A549 treated with RU486 at 1 μM for 4 hours (cell line): ENCODE results near the gene OR14J1. TPM values are rescaled to one million over a fixed set of nuclear protein-coding genes. Genes with fewer than 3 reads are reported as not detected.

Experiments
- total RNA-seq: library from RNA; stranded (reverse); fragments of 200-300 nt; extraction: Qiagen RNA extraction; gene quantifications from 5 replicates; pipeline ENCODE4 v1.2.3, GENCODE V29; 2022; ENCODE audit warnings: low read depth

Gene OR14J1, protein sequence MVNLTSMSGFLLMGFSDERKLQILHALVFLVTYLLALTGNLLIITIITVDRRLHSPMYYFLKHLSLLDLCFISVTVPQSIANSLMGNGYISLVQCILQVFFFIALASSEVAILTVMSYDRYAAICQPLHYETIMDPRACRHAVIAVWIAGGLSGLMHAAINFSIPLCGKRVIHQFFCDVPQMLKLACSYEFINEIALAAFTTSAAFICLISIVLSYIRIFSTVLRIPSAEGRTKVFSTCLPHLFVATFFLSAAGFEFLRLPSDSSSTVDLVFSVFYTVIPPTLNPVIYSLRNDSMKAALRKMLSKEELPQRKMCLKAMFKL
- total RNA-seq: not detected in 5 replicates

DNA sequence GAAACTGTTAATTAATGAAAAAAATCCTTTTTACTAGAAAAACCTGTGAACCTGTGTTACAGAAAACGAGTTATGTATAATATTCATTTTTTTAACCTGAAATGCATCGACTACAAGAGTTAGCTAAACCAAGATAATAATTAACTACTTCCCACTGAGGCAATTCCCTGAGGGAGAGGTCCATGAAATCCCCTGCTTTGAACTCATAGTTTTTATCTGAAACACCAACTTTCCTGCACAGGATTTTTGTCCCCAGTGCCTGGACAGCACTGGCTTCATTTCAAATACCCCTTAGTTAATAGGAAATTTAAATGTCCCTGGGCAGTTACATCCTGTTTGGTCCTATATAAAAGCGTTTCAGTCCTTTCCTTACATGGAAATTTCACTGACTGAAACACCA lies at the start of gene OR14J1:
Gene OR14J1, plus strand, starts transcription at position 386 of the 400 bp plus-strand sequence. CDS start 4,989 bp downstream, outside the sequence.

Other genes with a start within 250 kb of the OR14J1 start
- gene OR2B3, start 214.4 kb upstream of the OR14J1 start, total RNA-seq: not detected in 5 replicates
- not detected in 5 replicates for gene OR2J1, start 202.2 kb upstream of the OR14J1 start, total RNA-seq
- not detected in 5 replicates for gene OR2J3, start 193.6 kb upstream of the OR14J1 start, total RNA-seq
- not detected in 5 replicates for gene OR2J2, start 130.8 kb upstream of the OR14J1 start, total RNA-seq
- gene OR5V1, start 67.2 kb downstream of the OR14J1 start, total RNA-seq: not detected in 5 replicates
- gene OR12D3, start 73.6 kb downstream of the OR14J1 start, total RNA-seq: not detected in 5 replicates
- gene OR12D2, start 93.9 kb downstream of the OR14J1 start, total RNA-seq: not detected in 5 replicates
- gene OR12D1, start 113.2 kb downstream of the OR14J1 start, total RNA-seq: not detected in 5 replicates
- not detected in 5 replicates for gene OR10C1, start 137.6 kb downstream of the OR14J1 start, total RNA-seq
- not detected in 5 replicates for gene OR11A1, start 155.4 kb downstream of the OR14J1 start, total RNA-seq
- not detected in 5 replicates for gene OR2H1, start 155.5 kb downstream of the OR14J1 start, total RNA-seq
- gene MAS1L, start 186.3 kb downstream of the OR14J1 start, total RNA-seq: not detected in 5 replicates